Measurements from ENCODE around the gene PER3. TPM values are rescaled to one million over a fixed set of nuclear protein-coding genes. Genes with fewer than 3 reads are reported as not detected.

The PER3 gene
- total RNA-seq, 1 experiment from 2014 or later: 9.0 TPM

GRCh38 chr1:7838714-7839113, 54.6 kb downstream of the PER3 start:
- Histone ChIP-seq H2BK20ac (ENCODE audit: low read depth, low read length, poor library complexity, severe bottlenecking) (no peak overlapping the region), H3K56ac (ENCODE audit: insufficient read length, low read depth, low read length) (no peak overlapping the region), H3K9ac (ENCODE audit: extremely low read depth, insufficient read length, low read length) (no peak overlapping the region), H2AK5ac (ENCODE audit: insufficient read length, low read length) (no peak overlapping the region), H2AFZ (ENCODE audit: low read length) (no peak overlapping the region), H3K23ac (ENCODE audit: insufficient read length, low read depth, low read length) (no peak overlapping the region), H3K23me2 (ENCODE audit: insufficient read length, low read depth, low read length, poor library complexity, severe bottlenecking) (no peaks in the 10 kb centered on the region), H3T11ph (ENCODE audit: low read length) (no peak overlapping the region), H2BK5ac (ENCODE audit: insufficient read length, low read length) (no peak overlapping the region), H2BK15ac (ENCODE audit: low read depth, low read length) (no peak overlapping the region), H2BK120ac (ENCODE audit: low read depth, low read length, poor library complexity, severe bottlenecking) (no peak overlapping the region), H3K18ac (ENCODE audit: insufficient read length, low read depth, low read length) (no peak overlapping the region), H3K9me3 (ENCODE audit: control insufficient read depth, low read depth, low read length) (no peaks in the 10 kb centered on the region), H3K14ac (ENCODE audit: insufficient read depth, low read length) (no peak overlapping the region), H3K79me2 (ENCODE audit: insufficient read depth, low read length) (no peaks in the 10 kb centered on the region), H3K27ac (ENCODE audit: insufficient read length, low read depth, low read length) (no peak overlapping the region), H3K4ac (ENCODE audit: low read depth, low read length) (no peak overlapping the region), H2BK12ac (ENCODE audit: insufficient read length, low read depth, low read length) (no peak overlapping the region), H4K8ac (replicated peaks; ENCODE audit: insufficient read length, low read depth, low read length) (no peak overlapping the region), H3K79me1 (ENCODE audit: insufficient read depth, low read depth, low read length, poor library complexity, severe bottlenecking) (no peaks in the 10 kb centered on the region), H4K20me1 (ENCODE audit: control insufficient read depth, insufficient read depth, insufficient read length) (no peaks in the 10 kb centered on the region), H3K4me2 (ENCODE audit: insufficient read depth, insufficient read length, low read length) (no peak overlapping the region), H4K5ac (ENCODE audit: insufficient read length, low read depth, low read length) (no peak overlapping the region), H3K27me3 (ENCODE audit: insufficient read depth, low read length) (no peaks in the 10 kb centered on the region), H3K4me1 (ENCODE audit: insufficient read depth, low read length) (no peaks in the 10 kb centered on the region), H4K91ac (ENCODE audit: insufficient read length, low read depth, low read length) (no peak overlapping the region)
- TF ChIP-seq CTCF (conservative IDR thresholded peaks at IDR 0.05): no peak
- Mint-ChIP-seq H3K27ac (no peak overlapping the region), H3K36me3 (ENCODE audit: insufficient read depth in 1 of 3, low read depth in 3 of 3) (peaks cover 31 to 52% (median 47%) of the 10 kb centered on the region in 3 experiments), H3K27me3 (ENCODE audit: low read depth) (no peaks in the 10 kb centered on the region), H3K4me3 (no peak overlapping the region), H3K9me3 (peaks cover 13 to 23% of the 10 kb centered on the region in 2 experiments), H3K4me1 (no peaks in the 10 kb centered on the region)
- WGBS (ENCODE audit: extremely low coverage, insufficient read length, low lambda C conversion rate): no CpG with 5 or more reads among the region's 2 CpGs
- no peak for DNase-seq

Data from H9 (cell line).